ENCODE data around the gene NAPEPLD.
"Not testable (repeated sequence)": the region's sequence is repeated elsewhere in the genome, so short reads cannot be mapped to it uniquely, and the experiment has no call there.

NAPEPLD gene

GRCh38 chr7:103148994-103149807 is at the start of gene NAPEPLD:
NAPEPLD (minus strand) TSS chr7:103149099; CDS start chr7:103128776, 20,323 bp downstream.
- peak; percentile 38 to 66 (median 56) for DNase-seq

- DNase-seq, result not testable (repeated sequence)
Observed at GRCh38 chr7:103198079-103198478, 49.2 kb upstream of the NAPEPLD start.

- not testable (repeated sequence) for DNase-seq
Observed at GRCh38 chr7:103195364-103195763, 46.5 kb upstream of the NAPEPLD start.

GRCh38 chr7:103172415-103173146 is 23.7 kb upstream of the NAPEPLD start:
- DNase-seq, result not testable (repeated sequence)

- not testable (repeated sequence) for DNase-seq
Observed at GRCh38 chr7:103171695-103172414, 23.0 kb upstream of the NAPEPLD start.

DNA sequence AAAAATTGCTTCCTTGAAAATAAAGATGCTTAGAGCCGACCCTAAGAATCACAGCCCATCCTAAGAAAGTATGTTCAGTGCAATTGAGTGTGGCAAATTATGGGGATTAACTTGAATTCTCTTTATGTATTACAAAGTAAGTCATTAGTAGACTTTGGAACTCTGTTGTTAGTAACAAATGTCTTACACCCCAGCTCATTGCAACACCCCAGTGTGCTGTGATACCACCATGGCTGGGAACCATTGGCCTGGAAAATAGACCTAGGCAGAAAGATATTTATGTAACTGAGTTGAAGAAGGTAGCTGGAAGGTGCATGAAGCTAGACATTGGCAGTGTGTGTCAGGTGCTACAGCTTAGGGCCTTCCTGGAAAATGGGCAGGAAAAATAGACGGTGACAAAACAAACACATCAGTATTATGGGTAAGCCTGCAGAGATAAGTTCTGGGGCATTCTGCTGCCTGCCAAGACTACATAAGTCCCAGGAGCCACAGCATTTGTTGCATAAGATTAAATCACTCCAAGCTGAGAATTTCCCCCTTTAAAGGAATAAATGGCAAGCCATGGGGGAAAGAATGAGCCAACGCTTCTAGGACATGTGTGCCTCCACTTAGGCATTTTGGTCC is 18.1 kb upstream of the NAPEPLD start:
- DNase-seq, result not testable (repeated sequence)

DNA sequence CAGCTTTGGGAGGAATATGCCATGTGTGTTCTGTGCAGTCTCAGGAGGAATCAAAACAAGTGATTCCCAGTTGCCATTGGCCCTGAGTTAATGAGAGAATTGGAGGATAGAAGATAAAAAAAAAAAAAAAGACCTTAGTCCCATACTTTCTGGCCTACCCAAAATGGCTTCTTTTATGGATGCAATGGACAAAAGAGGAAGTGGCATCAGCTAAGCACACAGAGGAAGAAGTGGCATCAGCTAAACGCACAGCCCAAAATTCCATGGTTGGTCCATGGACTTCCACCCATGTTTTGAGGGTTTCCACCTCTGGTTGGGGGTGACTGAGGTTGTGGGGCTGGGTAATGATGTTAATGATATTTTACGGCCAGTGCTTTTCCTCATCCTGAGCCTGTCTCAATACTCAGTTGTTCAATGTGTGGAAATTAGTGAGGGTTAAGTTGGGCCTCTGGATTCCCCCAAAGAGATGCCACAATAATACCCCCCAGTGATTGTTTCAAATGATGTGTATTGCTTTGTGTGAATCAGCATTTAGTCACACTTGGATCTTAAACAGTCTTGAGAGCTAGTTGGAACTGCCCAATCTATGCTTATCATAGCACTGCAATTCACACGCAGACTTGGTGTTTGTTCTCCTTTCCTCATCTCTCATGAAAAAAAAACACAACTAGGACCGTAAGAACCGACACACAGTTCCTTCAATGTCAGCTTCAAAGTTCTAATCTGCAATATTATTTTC is 14.4 kb upstream of the NAPEPLD start:
- not testable (repeated sequence) for DNase-seq

DNA sequence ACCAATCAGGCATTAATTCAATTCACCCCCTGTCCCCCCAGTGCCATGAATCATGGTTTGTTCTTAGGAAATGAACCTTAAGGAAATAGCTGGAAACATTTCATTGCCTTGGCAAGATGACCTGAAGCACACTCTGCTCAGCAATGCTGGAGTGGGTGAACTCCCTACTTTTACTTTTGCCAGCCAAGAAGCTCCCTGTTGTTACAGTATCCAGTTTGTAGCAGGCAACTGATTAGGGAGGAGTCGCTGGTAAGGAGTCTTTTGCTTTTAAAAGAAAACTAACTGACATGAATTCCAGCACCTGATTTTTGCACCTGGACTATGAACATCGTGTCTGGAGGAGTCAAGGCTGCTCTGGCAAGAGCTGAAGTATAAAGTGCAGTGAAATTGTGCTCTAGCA is 13.7 kb upstream of the NAPEPLD start:
- not testable (repeated sequence) for DNase-seq

- DNase-seq, result not testable (repeated sequence)
Observed at GRCh38 chr7:103161998-103162616, 13.2 kb upstream of the NAPEPLD start.

- DNase-seq, result not testable (repeated sequence)
Observed at GRCh38 chr7:103159072-103159471, 10.2 kb upstream of the NAPEPLD start.

DNA sequence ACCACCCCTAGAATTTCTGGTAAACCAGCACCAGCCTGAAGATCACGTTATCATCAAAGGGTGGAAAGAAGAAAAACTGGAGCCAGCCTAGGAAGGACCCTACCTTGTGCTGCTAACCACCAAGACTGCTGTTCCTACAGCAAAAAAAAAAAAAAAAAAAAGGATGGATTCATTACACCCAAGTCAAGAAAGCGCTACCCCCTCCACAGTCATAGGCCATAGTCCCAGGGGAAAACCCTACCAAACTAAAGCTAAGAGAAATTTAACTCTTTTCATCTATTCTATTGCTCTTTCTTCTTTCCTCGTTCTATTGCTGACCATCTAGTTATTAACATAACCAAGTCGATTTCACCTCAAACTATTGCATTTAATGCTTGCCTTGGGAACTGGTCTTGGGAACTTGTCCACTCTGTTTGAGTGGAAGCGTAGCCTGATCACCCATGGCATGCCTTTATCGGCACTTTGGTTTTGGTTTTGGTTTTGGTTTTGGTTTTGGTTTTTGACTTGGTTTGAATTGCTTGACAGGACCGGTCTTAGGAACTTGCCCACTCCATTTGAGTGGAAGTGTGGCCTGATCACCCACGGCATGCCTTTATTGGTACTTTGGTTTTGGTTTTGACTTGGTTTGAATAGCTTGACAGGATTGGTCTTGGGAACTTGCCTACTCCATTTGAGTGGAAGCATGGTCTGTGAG is 6.6 kb upstream of the NAPEPLD start:
- DNase-seq, result not testable (repeated sequence)

- DNase-seq, result no peak
Observed at GRCh38 chr7:103154042-103154441, 5.1 kb upstream of the NAPEPLD start.

- not testable (repeated sequence) for DNase-seq
Observed at GRCh38 chr7:103152744-103153617, 4.1 kb upstream of the NAPEPLD start.

GRCh38 chr7:103151993-103152676 is 3.2 kb upstream of the NAPEPLD start:
- DNase-seq, result not testable (repeated sequence)

DNA sequence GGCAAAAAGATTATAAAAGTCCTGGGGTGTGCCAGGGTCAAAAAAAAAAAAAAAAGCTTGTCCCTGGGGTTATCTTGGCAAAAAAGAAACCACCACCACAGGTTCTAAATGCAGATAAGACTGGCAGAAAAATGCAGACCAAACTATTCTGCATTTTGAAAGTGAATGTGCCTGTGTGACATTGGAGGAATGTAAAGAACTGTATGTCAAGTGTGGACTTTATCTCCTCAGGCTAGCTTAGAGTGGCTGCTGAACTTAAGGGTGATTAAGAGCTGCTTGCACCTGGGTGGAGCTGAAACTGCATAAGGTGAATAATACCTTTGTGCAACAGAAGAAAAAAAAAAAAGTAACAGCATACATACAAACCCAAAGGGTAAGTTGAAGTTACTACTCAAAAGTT is 1.3 kb upstream of the NAPEPLD start:
- DNase-seq, result no peak

GRCh38 chr7:103149808-103150180 is 895 bp upstream of the NAPEPLD start:
- no peak for DNase-seq

DNA sequence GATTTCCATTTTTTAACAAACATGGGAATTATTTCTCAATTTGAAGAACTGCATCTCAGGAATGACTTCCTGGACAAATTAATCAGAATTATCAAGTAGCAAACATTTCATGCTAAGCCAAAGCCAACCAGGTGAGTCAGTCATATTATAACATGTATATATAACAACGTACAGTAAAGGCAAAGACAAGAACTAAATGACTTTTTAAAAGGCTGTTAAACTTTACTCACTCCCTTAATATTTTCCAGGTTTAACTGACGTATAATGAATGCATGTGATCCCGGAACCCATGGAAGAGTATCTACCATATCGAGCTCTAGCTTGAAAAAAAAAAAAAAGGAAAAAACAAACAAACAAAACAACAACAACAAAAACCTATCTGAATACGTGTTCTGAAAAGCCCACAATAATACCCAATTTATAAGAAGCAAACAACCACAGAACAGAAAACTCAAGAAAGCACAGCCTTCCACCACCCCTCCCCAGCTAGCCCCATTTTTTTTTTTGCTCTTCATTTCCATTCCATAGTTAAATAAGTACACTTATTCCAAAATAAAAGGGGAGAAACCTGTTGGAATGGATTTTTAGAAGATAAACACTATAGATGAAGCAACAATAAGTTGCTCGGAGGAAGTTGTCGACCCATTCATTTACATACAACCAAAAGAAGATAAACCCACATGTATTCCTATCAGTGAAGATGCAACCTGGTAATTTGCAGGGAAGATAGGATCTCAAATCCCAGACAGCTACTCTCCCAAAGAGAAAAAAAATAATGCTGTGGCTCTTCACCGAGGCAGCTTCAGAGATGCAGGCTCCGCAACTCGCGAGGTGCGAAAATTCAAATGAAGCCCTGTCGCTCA is 537 bp downstream of the NAPEPLD start:
- no peak for DNase-seq

- not testable (repeated sequence) for DNase-seq
Observed at GRCh38 chr7:103144754-103145153, 4.1 kb downstream of the NAPEPLD start.
